K562 treated with DMSO at 1 percent for 48 hours (cell line): ENCODE results near the gene TAGAP. TPM values are rescaled to one million over a fixed set of nuclear protein-coding genes. Genes with fewer than 3 reads are reported as not detected.

Source experiments
- total RNA-seq: library from RNA; unstranded; fragments of 300-600 nt; gene quantifications from 2 replicates; pipeline ENCODE4 v1.2.3, GENCODE V29; 2022; ENCODE audit warnings: low replicate concordance; ENCODE audit errors: extremely low read depth

The TAGAP gene
- total RNA-seq: not detected in 2 replicates

GRCh38 chr6:159044899-159045727 is at the start of gene TAGAP:
Gene TAGAP (minus strand): TSS chr6:159044991. CDS start chr6:159044146, 845 bp downstream.

GRCh38 chr6:158999666-159000403 is 45.0 kb downstream of the TAGAP start, which contains the start of gene RSPH3:
Gene RSPH3 (minus strand): TSS chr6:159000202. CDS start chr6:158999550, 652 bp downstream.

Other genes starting within 250 kb of the TAGAP start
- gene EZR, start 225.6 kb downstream of the TAGAP start, total RNA-seq: not detected in 2 replicates
- not detected in 2 replicates for gene RSPH3, start 44.8 kb downstream of the TAGAP start, total RNA-seq
- not detected in 2 replicates for gene FNDC1, start 124.4 kb upstream of the TAGAP start, total RNA-seq